Panc1 (cell line): Measurements from ENCODE around the gene CPNE4. TPM values are rescaled to one million over a fixed set of nuclear protein-coding genes. Genes with fewer than 3 reads are reported as not detected.

Source experiments
- ATAC-seq: fragments of 200-7000 bp; cut with Tn5 transposase; 2 replicates; pipeline ENCODE4 v1.9.1; 2020; ENCODE audit warnings: mild to moderate bottlenecking, moderate library complexity
- BruUV-seq: library from RNA; stranded (reverse); fragments of 400-500 nt; replicated peaks from 2 replicates; lab custom pipeline; 2021; lab: Mats Ljungman, UMichigan
- CTCF ChIA-PET: fragments of 300-600 bp; sonication (Branson Sonifier 250); formaldehyde crosslinking; loops from one replicate; lab custom pipeline; 2022; ENCODE audit warnings: antibody characterized with exemption; lab: Charles Lee
- POLR2A ChIA-PET: fragments of 300-600 bp; sonication (Branson Sonifier 250); formaldehyde crosslinking; loops from one replicate; lab custom pipeline; 2022; ENCODE audit warnings: antibody characterized with exemption; lab: Charles Lee
- DNase-seq: peaks from one replicate; pipeline ENCODE4 v3.0.0-alpha.2; 2010; ENCODE audit warnings: low read depth, low spot score
- H3K27ac ChIP-seq: 2 replicates; pipeline ENCODE4 v1.5.1; 2011; ENCODE audit warnings: mild to moderate bottlenecking, low read length, inconsistent platforms
- H3K27me3 ChIP-seq: fragments of 200-500 bp; sonication (Bioruptor generic); 2 replicates; pipeline ENCODE4 v1.6.0; 2014; ENCODE audit warnings: low read length, inconsistent platforms; ENCODE audit not compliant: control insufficient read depth, insufficient read depth
- H3K36me3 ChIP-seq: fragments of 200-500 bp; sonication (Bioruptor generic); 2 replicates; pipeline ENCODE4 v1.5.1; 2014; ENCODE audit warnings: inconsistent platforms, mild to moderate bottlenecking, low read length, moderate library complexity; ENCODE audit not compliant: control insufficient read depth, insufficient read depth
- H3K4me1 ChIP-seq: 2 replicates; pipeline ENCODE4 v1.5.1; 2011; ENCODE audit warnings: inconsistent platforms, mild to moderate bottlenecking, low read length, moderate library complexity; ENCODE audit not compliant: control insufficient read depth, insufficient read depth
- H3K4me3 ChIP-seq, 2 experiments: 2 replicates each; pipeline ENCODE4 v1.5.1; 2011 to 2012; ENCODE audit warnings: low read depth in 2 of 2, low read length in 2 of 2, mild to moderate bottlenecking in 2 of 2, inconsistent platforms in 1 of 2, moderate library complexity in 1 of 2
- H3K9me3 ChIP-seq: fragments of 200-500 bp; sonication (Bioruptor generic); 2 replicates; pipeline ENCODE4 v1.5.1; 2014; ENCODE audit warnings: low read depth, mild to moderate bottlenecking, inconsistent platforms, low read length, moderate library complexity; ENCODE audit not compliant: control insufficient read depth, insufficient read depth
- CTCF ChIP-seq: fragments of 450-650 bp; IDR thresholded peaks from 2 replicates; pipeline ENCODE4 v1.5.1; 2017; ENCODE audit warnings: mild to moderate bottlenecking
- POLR2AphosphoS5 ChIP-seq: IDR thresholded peaks from 2 replicates; pipeline ENCODE4 v1.6.1; 2012; ENCODE audit warnings: mild to moderate bottlenecking, low read depth, low read length, moderate library complexity
- REST ChIP-seq, 2 experiments: IDR thresholded peaks; 2 replicates each; pipeline ENCODE4 v1.6.1; 2011 to 2012; ENCODE audit warnings: low read depth in 2 of 2, control low read depth in 1 of 2, low read length in 1 of 2, mild to moderate bottlenecking in 1 of 2, moderate library complexity in 1 of 2; ENCODE audit not compliant: insufficient read depth in 1 of 2
- SIN3A ChIP-seq: IDR thresholded peaks from 2 replicates; pipeline ENCODE4 v1.6.1; 2012; ENCODE audit warnings: low read depth, mild to moderate bottlenecking, low read length, moderate library complexity, borderline replicate concordance; ENCODE audit not compliant: insufficient read depth
- TCF7L2 ChIP-seq: IDR thresholded peaks from 2 replicates; pipeline ENCODE4 v1.6.1; 2011; ENCODE audit warnings: mild to moderate bottlenecking, low read depth, low read length, inconsistent platforms
- in situ Hi-C: cut with HindIII; loops from 2 replicates; pipeline ENCODE4 v1.10.0; 2016; ENCODE audit warnings: low sequenced_read_pairs, low pct_unique_long_range_greater_than_20kb
- intact Hi-C: fragments of 100-400 bp; cut with micrococcal nuclease; formaldehyde crosslinking; loops from one replicate; pipeline ENCODE4 v1.10.0; 2022; ENCODE audit not compliant: unreplicated experiment
- total RNA-seq: library from RNA; stranded (reverse); gene quantifications from one replicate; pipeline ENCODE4 v1.2.1, GENCODE V29; 2021; ENCODE audit not compliant: unreplicated experiment

Gene CPNE4
- total RNA-seq, 1 experiment from 2014 or later: not detected

- no peaks in the 10 kb centered on the region for H3K36me3 ChIP-seq
- TF ChIP-seq CTCF (no peak), REST (IDR thresholded peaks at IDR 0.05; ENCODE audit: insufficient read depth in 1 of 2, low read depth in 2 of 2, low read length in 1 of 2) (no peak), TCF7L2 (no peak), SIN3A (no peak), POLR2AphosphoS5 (no peak)
- POLR2A ChIA-PET: no interaction called here
- no peaks in the 10 kb centered on the region for H3K9me3 ChIP-seq
- DNase-seq (no peak), ATAC-seq (no peak)
- in situ Hi-C loops (no loop called here), intact Hi-C loops (no loop called here)
- H3K4me1 ChIP-seq: no peaks in the 10 kb centered on the region
- H3K4me3 ChIP-seq: no peak overlapping the region
- no TSS peak for BruUV-seq
- CTCF ChIA-PET: no interaction called here
- H3K27ac ChIP-seq: no peak overlapping the region
- H3K27me3 ChIP-seq: no peaks in the 10 kb centered on the region
Observed at GRCh38 chr3:131692356-131692755, 342.5 kb downstream of the CPNE4 start.

- Histone ChIP-seq H3K4me3 (no peak overlapping the region), H3K36me3 (no peaks in the 10 kb centered on the region), H3K9me3 (no peaks in the 10 kb centered on the region), H3K27me3 (no peaks in the 10 kb centered on the region), H3K4me1 (no peaks in the 10 kb centered on the region), H3K27ac (no peak overlapping the region)
- no TSS peak for BruUV-seq
- ATAC-seq: no peak
- in situ Hi-C loops (no loop called here), intact Hi-C loops (no loop called here)
- no peak for DNase-seq
- POLR2A ChIA-PET: no interaction called here
- TF ChIP-seq POLR2AphosphoS5: no peak
- no peak for TF ChIP-seq SIN3A
- TF ChIP-seq TCF7L2: no peak
- no peak for TF ChIP-seq CTCF
- no peak for TF ChIP-seq REST (IDR thresholded peaks at IDR 0.05; ENCODE audit: insufficient read depth in 1 of 2, low read depth in 2 of 2, low read length in 1 of 2)
- CTCF ChIA-PET: no interaction called here
Observed at GRCh38 chr3:131690800-131691199, 344.0 kb downstream of the CPNE4 start.
